Adipocyte (in vitro differentiated cells): ENCODE measurements around the gene SELENOO.
A peak's percentile ranks its signal among the peaks of the same experiment; 100 is the strongest.

ENCODE experiments used
- DNase-seq: peaks from one replicate; pipeline ENCODE4 v3.0.0-alpha.2; 2015; ENCODE audit warnings: low read depth
- H3K27me3 ChIP-seq: replicated peaks from 2 replicates; pipeline ENCODE4 v1.7.0; 2013; ENCODE audit warnings: mild to moderate bottlenecking, low read length, moderate library complexity; ENCODE audit not compliant: control insufficient read depth, insufficient read depth
- H3K36me3 ChIP-seq: 2 replicates; pipeline ENCODE4 v1.7.0; 2013; ENCODE audit warnings: low read length, mild to moderate bottlenecking, moderate library complexity; ENCODE audit not compliant: control insufficient read depth, insufficient read depth, severe bottlenecking
- H3K4me1 ChIP-seq: 2 replicates; pipeline ENCODE4 v1.7.0; 2013; ENCODE audit warnings: mild to moderate bottlenecking, low read length, moderate library complexity; ENCODE audit not compliant: control insufficient read depth, insufficient read depth
- H3K4me3 ChIP-seq: 2 replicates; pipeline ENCODE4 v1.7.0; 2013; ENCODE audit warnings: mild to moderate bottlenecking, low read length, moderate library complexity
- H3K9ac ChIP-seq: 2 replicates; pipeline ENCODE4 v1.7.0; 2013; ENCODE audit warnings: mild to moderate bottlenecking, low read length, moderate library complexity
- H3K9me3 ChIP-seq: 2 replicates; pipeline ENCODE4 v1.7.0; 2013; ENCODE audit warnings: mild to moderate bottlenecking, low read length, moderate library complexity; ENCODE audit not compliant: control insufficient read depth

Gene SELENOO

DNA sequence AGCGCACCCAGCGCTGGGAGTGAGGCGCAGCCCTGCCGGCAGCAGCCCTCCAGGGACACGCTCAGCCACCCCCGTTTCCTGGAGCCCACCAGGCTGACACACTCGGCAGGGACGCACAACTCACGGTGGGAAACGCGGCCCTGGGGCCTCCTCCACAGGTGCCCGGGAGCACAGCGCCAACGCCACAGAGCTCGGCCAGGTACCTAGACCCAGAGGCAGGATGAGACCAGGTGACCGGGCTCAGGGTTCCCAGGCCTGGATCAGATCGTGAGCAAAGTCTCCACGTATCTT lies 26.0 kb downstream of the SELENOO start:
- Histone ChIP-seq H3K36me3 (peaks cover 55% of the 10 kb centered on the region), H3K27me3 (no peaks in the 10 kb centered on the region)
- DNase-seq: no peak

DNA sequence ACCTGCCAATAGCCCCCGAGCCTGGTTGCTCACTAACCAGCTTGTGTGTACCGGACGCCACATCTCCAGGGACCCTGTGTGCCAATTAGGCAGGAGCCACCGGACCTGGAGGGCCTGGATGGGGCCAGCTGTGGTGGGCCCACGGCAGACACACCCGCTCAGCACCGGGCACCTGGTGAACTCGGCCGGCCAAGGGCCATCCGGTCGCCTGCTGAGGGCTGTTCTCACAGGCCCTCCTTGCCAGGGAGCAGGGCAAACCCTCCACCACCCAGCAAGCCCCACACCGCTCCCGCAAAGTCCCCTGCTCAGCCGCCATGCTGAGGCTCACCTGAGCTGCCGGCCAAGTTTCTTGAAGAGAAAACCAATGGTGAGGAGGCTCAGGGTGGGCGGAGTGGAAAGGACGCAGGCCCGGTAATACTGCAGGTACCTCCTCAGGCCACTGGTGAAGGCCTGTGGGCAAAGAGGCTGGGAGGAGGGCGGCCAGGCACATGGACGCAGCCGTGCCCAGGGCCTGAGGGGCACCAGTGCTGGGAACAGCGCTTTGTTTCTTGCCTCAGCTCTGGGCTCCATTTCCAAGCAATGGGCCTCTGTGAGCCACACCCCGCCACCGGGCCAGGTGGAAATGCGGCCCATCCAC lies 26.9 kb downstream of the SELENOO start:
- Histone ChIP-seq H3K9ac (no peak overlapping the region), H3K36me3 (peaks cover 50% of the 10 kb centered on the region), H3K9me3 (no peaks in the 10 kb centered on the region), H3K4me3 (no peak overlapping the region), H3K27me3 (no peaks in the 10 kb centered on the region), H3K4me1 (no peaks in the 10 kb centered on the region)
- DNase-seq: no peak

More for the DNA sequence above, 26.0 kb downstream of the SELENOO start:
- H3K4me3 ChIP-seq: no peak overlapping the region
- no peaks in the 10 kb centered on the region for H3K4me1 ChIP-seq
- no peaks in the 10 kb centered on the region for H3K9me3 ChIP-seq
- H3K9ac ChIP-seq: no peak overlapping the region

- H3K27me3 ChIP-seq: no peaks in the 10 kb centered on the region
- no peak overlapping the region for H3K9ac ChIP-seq
- no peak for DNase-seq
- no peaks in the 10 kb centered on the region for H3K4me1 ChIP-seq
- no peaks in the 10 kb centered on the region for H3K9me3 ChIP-seq
- H3K4me3 ChIP-seq: no peak overlapping the region
- H3K36me3 ChIP-seq: peaks cover 50% of the 10 kb centered on the region
Observed at GRCh38 chr22:50228366-50228765, 27.6 kb downstream of the SELENOO start.

DNA sequence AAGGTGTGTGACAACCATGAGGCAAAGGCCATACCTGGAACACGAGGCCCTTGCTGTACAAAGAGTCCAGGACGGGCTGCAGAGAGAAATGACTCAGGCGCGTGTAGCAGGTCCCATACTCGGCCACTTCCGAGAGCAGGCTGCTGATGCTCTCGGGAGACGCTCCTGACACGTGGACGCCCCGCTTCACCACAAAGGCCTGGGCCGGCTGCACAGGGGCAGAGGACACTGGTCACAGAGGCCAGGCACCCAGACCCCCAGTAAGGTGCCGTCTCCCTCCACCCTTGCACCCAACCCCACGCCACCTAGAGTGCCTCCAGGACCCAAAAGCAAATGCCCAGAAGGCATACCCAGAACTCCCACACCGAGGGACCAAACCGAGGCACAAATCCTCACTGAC lies 28.6 kb downstream of the SELENOO start:
- H3K9ac ChIP-seq: no peak overlapping the region

DNA sequence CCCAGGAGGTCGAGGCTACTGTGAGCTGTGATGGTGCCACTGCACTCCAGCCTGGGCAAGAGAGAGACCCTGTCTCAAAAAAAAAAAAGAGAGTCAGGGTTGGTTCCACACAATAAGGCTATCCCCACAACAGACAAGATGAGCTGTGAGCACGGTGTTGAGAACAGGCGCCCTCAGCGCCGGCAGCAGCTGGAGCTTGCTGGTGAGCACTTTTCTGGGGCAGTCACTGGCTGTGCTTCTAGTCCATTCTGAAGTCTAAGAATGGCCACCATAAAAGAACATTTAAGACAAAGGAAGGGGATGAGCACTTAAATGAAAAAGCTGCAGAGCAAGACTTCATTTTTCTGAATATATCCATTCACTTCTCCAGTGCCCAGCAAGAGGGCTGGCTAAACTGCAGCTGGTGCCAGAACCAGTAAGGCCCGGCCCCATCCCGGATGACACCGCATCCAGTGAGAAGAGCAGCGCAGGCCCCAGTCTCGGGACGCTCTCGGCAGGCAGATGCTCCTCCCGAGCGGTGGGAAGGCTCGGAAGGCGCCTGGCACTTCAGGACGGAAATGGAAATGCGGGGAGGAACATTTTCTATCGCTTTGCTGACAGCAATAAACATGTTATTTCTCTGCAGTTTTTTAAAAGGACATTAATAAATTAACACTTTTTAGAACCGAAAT lies 31.8 kb downstream of the SELENOO start:
- no peaks in the 10 kb centered on the region for H3K4me1 ChIP-seq
- DNase-seq: no peak
- no peak overlapping the region for H3K9ac ChIP-seq
- no peaks in the 10 kb centered on the region for H3K27me3 ChIP-seq
- H3K36me3 ChIP-seq: peaks cover 24% of the 10 kb centered on the region
- H3K4me3 ChIP-seq: no peak overlapping the region
- H3K9me3 ChIP-seq: no peaks in the 10 kb centered on the region

More for the DNA sequence above, 28.6 kb downstream of the SELENOO start:
- Histone ChIP-seq H3K4me1 (no peaks in the 10 kb centered on the region), H3K4me3 (no peak overlapping the region), H3K27me3 (no peaks in the 10 kb centered on the region), H3K36me3 (peaks cover 45% of the 10 kb centered on the region), H3K9me3 (no peaks in the 10 kb centered on the region)
- DNase-seq: no peak

DNA sequence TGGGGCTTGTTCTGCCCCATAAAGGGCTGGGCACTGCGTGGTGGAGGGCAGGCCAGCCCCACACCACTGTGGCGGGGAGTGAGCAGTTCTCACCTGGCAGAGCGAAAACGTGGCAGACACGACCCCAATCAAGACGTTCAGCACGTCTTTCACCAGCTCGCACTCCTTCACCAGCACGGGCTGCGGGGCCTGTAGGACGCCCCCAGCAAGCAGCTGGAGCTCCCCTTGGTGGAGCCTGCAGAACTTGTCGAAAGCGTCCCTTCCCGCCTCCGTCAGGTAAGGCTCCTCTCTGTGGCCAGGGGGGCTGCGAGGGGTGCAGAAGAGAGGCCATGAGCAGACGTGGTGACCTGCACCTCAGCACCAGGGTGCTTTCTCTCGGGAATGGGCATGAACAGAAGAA lies 32.4 kb downstream of the SELENOO start:
- Histone ChIP-seq H3K4me1 (no peaks in the 10 kb centered on the region), H3K9me3 (no peaks in the 10 kb centered on the region), H3K9ac (no peak overlapping the region), H3K4me3 (no peak overlapping the region), H3K27me3 (no peaks in the 10 kb centered on the region), H3K36me3 (peaks cover 21% of the 10 kb centered on the region)
- no peak for DNase-seq

DNA sequence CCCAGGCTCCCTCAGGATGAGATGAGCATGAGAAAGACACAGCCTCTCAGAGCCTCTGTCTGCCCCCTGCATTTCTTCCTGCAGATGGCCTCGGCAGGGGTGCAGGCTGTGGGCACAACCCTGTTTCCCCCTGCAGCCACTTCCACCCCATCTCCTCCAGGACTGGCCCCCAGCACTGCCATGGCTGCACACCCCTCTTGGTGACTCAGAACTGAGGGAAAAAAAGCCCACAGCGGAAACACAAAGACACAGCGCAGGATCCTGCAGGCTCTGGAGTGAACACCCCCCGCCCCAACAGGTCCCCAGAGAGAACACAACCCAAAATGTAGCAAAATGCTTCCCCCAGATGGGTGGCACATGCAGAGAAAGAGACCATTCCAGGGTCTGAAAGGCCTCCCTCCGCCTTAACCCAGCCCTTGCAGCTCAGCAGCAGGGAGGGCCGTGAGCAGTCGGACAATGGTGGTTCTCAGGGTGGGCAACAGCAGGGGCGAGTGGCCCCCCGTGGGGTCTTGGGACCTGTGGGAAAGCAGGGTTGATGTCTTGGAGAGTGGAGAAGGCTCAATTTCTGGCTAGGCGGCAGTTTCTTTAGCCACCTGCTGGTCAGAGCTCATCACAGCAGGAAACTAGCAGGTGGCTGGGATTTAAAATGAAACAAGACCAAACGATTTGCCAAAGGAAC lies 36.1 kb downstream of the SELENOO start:
- no peak overlapping the region for H3K4me3 ChIP-seq
- peak; percentile 19 for DNase-seq
- H3K4me1 ChIP-seq: peaks cover 11% of the 10 kb centered on the region
- peaks cover 23% of the 10 kb centered on the region for H3K36me3 ChIP-seq
- H3K9me3 ChIP-seq: no peaks in the 10 kb centered on the region
- no peak overlapping the region for H3K9ac ChIP-seq
- no peaks in the 10 kb centered on the region for H3K27me3 ChIP-seq

GRCh38 chr22:50238755-50239154 lies 37.9 kb downstream of the SELENOO start:
- Histone ChIP-seq H3K4me3 (no peak overlapping the region), H3K4me1 (peaks cover 17% of the 10 kb centered on the region), H3K9me3 (no peaks in the 10 kb centered on the region), H3K36me3 (peaks cover 11% of the 10 kb centered on the region), H3K27me3 (no peaks in the 10 kb centered on the region), H3K9ac (no peak overlapping the region)
- no peak for DNase-seq

DNA sequence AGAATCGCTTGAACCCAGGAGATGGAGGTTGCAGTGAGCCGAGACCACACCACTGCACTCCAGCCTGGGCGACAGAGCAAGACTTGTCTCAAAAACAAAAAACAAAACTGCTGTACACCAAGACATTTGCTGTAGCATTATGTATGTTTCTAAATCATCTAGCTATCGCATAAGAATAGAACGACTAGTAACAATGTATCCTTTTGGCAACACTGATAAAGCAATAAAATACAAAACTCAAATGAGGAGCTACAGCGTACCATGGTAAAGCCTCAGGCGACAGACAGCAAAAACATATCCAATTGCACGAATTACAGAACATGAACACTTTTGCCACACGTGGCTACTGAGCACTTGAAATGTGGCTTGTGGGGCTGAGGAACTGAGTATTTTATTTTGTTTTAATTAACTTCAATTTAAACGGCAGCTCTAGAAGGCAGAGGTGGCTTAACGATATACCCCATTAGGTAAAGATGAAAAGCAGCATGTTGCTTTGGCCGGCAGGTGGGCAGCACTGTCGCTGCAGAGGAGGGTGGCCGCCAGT lies 41.7 kb downstream of the SELENOO start:
- Histone ChIP-seq H3K4me3 (peak overlapping the region; percentile 85), H3K36me3 (peaks cover 23% of the 10 kb centered on the region), H3K27me3 (no peaks in the 10 kb centered on the region), H3K4me1 (peaks cover 25% of the 10 kb centered on the region), H3K9me3 (no peaks in the 10 kb centered on the region), H3K9ac (peak overlapping the region; percentile 99)
- no peak for DNase-seq

DNA sequence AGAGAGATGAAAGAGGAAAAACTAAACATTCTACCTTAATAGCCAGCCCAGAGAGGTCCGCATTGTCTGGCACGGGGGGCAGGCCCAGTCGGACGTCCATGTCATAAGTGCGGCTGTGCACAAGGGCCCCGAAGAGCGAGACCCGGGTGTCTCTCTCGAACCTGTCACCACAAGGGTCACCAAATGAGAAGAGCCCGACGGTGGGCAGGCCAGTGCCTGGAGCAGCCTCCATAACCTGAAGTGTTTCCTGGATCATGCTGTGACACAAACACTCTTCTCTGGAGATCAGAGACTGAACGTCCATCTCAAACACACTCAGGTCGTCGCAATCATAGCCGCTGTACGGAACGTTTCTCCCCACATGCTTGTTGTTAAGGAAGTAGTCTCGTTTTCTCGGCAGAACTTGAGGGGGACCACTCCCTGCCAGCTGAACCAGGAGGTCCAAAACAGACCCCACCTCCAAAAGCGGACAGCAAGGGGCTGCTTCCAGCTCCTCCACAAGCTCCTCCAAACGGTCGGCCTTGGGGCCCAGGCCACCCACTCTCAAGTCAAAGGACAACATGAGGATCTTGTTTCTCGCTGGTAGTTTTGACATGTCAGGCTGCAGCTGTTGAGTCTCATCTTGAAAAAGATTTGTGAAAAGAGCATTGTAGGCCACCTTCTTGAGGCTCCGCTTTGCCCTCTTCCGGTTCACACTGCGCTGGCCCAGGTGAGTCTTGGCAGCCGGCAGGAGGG lies 43.0 kb downstream of the SELENOO start:
- Histone ChIP-seq H3K4me1 (peaks cover 25% of the 10 kb centered on the region), H3K9me3 (no peaks in the 10 kb centered on the region), H3K36me3 (peaks cover 24% of the 10 kb centered on the region), H3K9ac (peak overlapping the region; percentile 99), H3K4me3 (peak overlapping the region; percentile 85), H3K27me3 (no peaks in the 10 kb centered on the region)
- peak; percentile 20 for DNase-seq
